Measurements from ENCODE around the gene CHMP4A. TPM values are rescaled to one million over a fixed set of nuclear protein-coding genes. Genes with fewer than 3 reads are reported as not detected.

CHMP4A gene
- total RNA-seq, 1 experiment from 2014 or later, result 58.3 TPM

- Histone ChIP-seq H2AFZ (ENCODE audit: low read length) (no peak overlapping the region), H4K20me1 (ENCODE audit: low read length) (no peaks in the 10 kb centered on the region), H3K4me1 (ENCODE audit: insufficient read depth, low read length) (peaks cover 8% of the 10 kb centered on the region), H3F3A (ENCODE audit: low read length, unreplicated experiment) (no peaks in the 10 kb centered on the region), H3K4me2 (ENCODE audit: low read length) (no peak overlapping the region), H3K4me3 (ENCODE audit: low read length) (no peak overlapping the region), H3K27me3 (ENCODE audit: low read length) (no peaks in the 10 kb centered on the region), H3K9me2 (replicated peaks; ENCODE audit: low read length) (no peaks in the 10 kb centered on the region), H3K36me3 (ENCODE audit: low read depth, low read length) (peaks cover 43% of the 10 kb centered on the region; the same call in 1 of the 2 replicates), H3K9ac (ENCODE audit: low read length) (no peak overlapping the region), H3K27ac (ENCODE audit: low read length) (no peak overlapping the region), H3K9me3 (ENCODE audit: low read length) (no peaks in the 10 kb centered on the region), H3K79me2 (ENCODE audit: low read length) (peaks cover 20% of the 10 kb centered on the region)
- ChIA-PET POLR2A (ENCODE audit: unreplicated experiment) (no interaction called here), CTCF (no interaction called here)
- no TSS peak for BruUV-seq (replicated peaks)
- ATAC-seq (no peak), DNase-seq (no peak)
- TF ChIP-seq EZH2 (IDR thresholded peaks at IDR 0.05; ENCODE audit: low read length, unreplicated experiment), result no peak
- no peak for TF ChIP-seq EZH2phosphoT487 (IDR thresholded peaks at IDR 0.05; ENCODE audit: borderline replicate concordance, low read length)
- TF ChIP-seq CTCF (conservative IDR thresholded peaks at IDR 0.05; ENCODE audit: low read depth, low read length), result no peak
- intact Hi-C loops (cut with micrococcal nuclease), result no loop called here
These were observed 30.2 kb downstream of the CHMP4A start for GRCh38 chr14:24183014-24183481.

GRCh38 chr14:24182110-24182882 is 31.0 kb downstream of the CHMP4A start:
- peaks cover under 1% of the 10 kb centered on the region for H3K4me1 ChIP-seq (ENCODE audit: insufficient read depth, low read length)
- no peak overlapping the region for H3K9ac ChIP-seq (ENCODE audit: low read length)
- TF ChIP-seq EZH2 (IDR thresholded peaks at IDR 0.05; ENCODE audit: low read length, unreplicated experiment), result no peak
- TF ChIP-seq EZH2phosphoT487 (IDR thresholded peaks at IDR 0.05; ENCODE audit: borderline replicate concordance, low read length), result no peak
- no peak for TF ChIP-seq CTCF (conservative IDR thresholded peaks at IDR 0.05; ENCODE audit: low read depth, low read length)
- no peaks in the 10 kb centered on the region for H3K27me3 ChIP-seq (ENCODE audit: low read length)
- H3K9me3 ChIP-seq (ENCODE audit: low read length), result no peaks in the 10 kb centered on the region
- no peaks in the 10 kb centered on the region for H4K20me1 ChIP-seq (ENCODE audit: low read length)
- no peaks in the 10 kb centered on the region for H3F3A ChIP-seq (ENCODE audit: low read length, unreplicated experiment)
- no peak overlapping the region for H3K4me3 ChIP-seq (ENCODE audit: low read length)
- POLR2A ChIA-PET (ENCODE audit: unreplicated experiment), result no interaction called here
- BruUV-seq (replicated peaks), result no TSS peak
- H2AFZ ChIP-seq (ENCODE audit: low read length), result no peak overlapping the region
- H3K36me3 ChIP-seq (ENCODE audit: low read depth, low read length), result peaks cover 43% of the 10 kb centered on the region; the same call in 1 of the 2 replicates
- CTCF ChIA-PET, result no interaction called here
- H3K79me2 ChIP-seq (ENCODE audit: low read length), result peaks cover 12% of the 10 kb centered on the region
- DNase-seq (no peak), ATAC-seq (no peak)
- intact Hi-C loops (cut with micrococcal nuclease), result no loop called here
- no peaks in the 10 kb centered on the region for H3K9me2 ChIP-seq (replicated peaks; ENCODE audit: low read length)
- H3K27ac ChIP-seq (ENCODE audit: low read length), result no peak overlapping the region
- no peak overlapping the region for H3K4me2 ChIP-seq (ENCODE audit: low read length)
